Limb (tissue), 2 donors: ENCODE data around the gene FKBP9.
"Not testable (repeated sequence)": the region's sequence is repeated elsewhere in the genome, so short reads cannot be mapped to it uniquely, and the experiment has no call there.

Experiments
- DNase-seq, 2 donors: peaks; one replicate each; pipeline ENCODE4 v3.0.0-alpha.2; 2016; ENCODE audit errors: extremely low spot score in 2 of 2

The FKBP9 gene

GRCh38 chr7:32957326-32958045 is at the start of gene FKBP9:
Gene FKBP9 (plus strand): TSS chr7:32957440. CDS start chr7:32957574, 134 bp downstream.
- peak; percentile 84 to 89 for DNase-seq

GRCh38 chr7:32910195-32910594 is 47.0 kb upstream of the FKBP9 start:
- DNase-seq = no peak

GRCh38 chr7:32914184-32914583 is 43.1 kb upstream of the FKBP9 start:
- DNase-seq = no peak

- DNase-seq = no peak
Observed at GRCh38 chr7:32915041-32915536, 42.2 kb upstream of the FKBP9 start.

- no peak for DNase-seq
Observed at GRCh38 chr7:32916006-32916405, 41.2 kb upstream of the FKBP9 start.

GRCh38 chr7:32916994-32917393 is 40.2 kb upstream of the FKBP9 start:
- DNase-seq = not testable (repeated sequence)

- no peak for DNase-seq
Observed at GRCh38 chr7:32921896-32922295, 35.3 kb upstream of the FKBP9 start.

- no peak for DNase-seq
Observed at GRCh38 chr7:32928785-32929298, 28.4 kb upstream of the FKBP9 start.

GRCh38 chr7:32929430-32930143 is 27.7 kb upstream of the FKBP9 start:
- DNase-seq = no peak

- DNase-seq = no peak
Observed at GRCh38 chr7:32930378-32930777, 26.9 kb upstream of the FKBP9 start.

- no peak for DNase-seq
Observed at GRCh38 chr7:32935558-32935957, 21.7 kb upstream of the FKBP9 start.

GRCh38 chr7:32936689-32937088 is 20.6 kb upstream of the FKBP9 start:
- DNase-seq = no peak

- no peak for DNase-seq
Observed at GRCh38 chr7:32937344-32938174, 19.7 kb upstream of the FKBP9 start.

- no peak for DNase-seq
Observed at GRCh38 chr7:32941181-32941580, 16.1 kb upstream of the FKBP9 start.

GRCh38 chr7:32941681-32942414 is 15.4 kb upstream of the FKBP9 start:
- no peak for DNase-seq

- DNase-seq = peak; percentile 77 to 88
Observed at GRCh38 chr7:32942415-32943251, 14.6 kb upstream of the FKBP9 start.

GRCh38 chr7:32943252-32944030 is 13.8 kb upstream of the FKBP9 start:
- DNase-seq = no peak

GRCh38 chr7:32947420-32947983 is 9.7 kb upstream of the FKBP9 start:
- no peak for DNase-seq

- no peak for DNase-seq
Observed at GRCh38 chr7:32948202-32948601, 9.0 kb upstream of the FKBP9 start.
